ENCODE results near the gene EXOC4.

The EXOC4 gene

DNA sequence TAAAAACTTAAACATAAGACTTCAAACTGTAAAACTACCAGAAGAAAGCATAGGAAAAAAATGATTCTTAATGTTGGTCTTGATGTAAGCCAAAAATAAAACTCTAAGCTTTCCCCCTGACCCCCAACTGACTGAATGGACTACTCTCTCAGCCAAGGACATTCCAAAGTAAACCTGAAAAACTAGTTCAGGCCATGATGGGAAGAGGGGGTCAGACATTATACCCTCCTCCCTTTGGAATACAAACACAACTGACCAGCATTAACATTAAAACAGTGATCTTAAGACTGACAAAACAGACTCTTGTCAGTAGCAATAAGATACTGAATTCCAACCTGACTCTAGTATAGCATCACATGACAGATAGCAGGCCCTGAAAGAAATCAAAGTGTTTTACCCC is 860.8 kb downstream of the EXOC4 start:
- no peak for DNase-seq
- Mint-ChIP-seq H3K9me3 (no peaks in the 10 kb centered on the region), H3K4me1 (ENCODE audit: low read depth) (no peaks in the 10 kb centered on the region), H3K36me3 (ENCODE audit: low read depth) (no peaks in the 10 kb centered on the region), H3K27me3 (no peaks in the 10 kb centered on the region), H3K4me3 (no peak overlapping the region), H3K27ac (no peak overlapping the region)

- Mint-ChIP-seq H3K36me3 (ENCODE audit: low read depth) (no peaks in the 10 kb centered on the region), H3K4me1 (ENCODE audit: low read depth) (no peaks in the 10 kb centered on the region), H3K27me3 (no peaks in the 10 kb centered on the region), H3K4me3 (no peak overlapping the region), H3K9me3 (no peaks in the 10 kb centered on the region), H3K27ac (no peak overlapping the region)
- DNase-seq = no peak
Measured at GRCh38 chr7:134114992-134115391, 862.1 kb downstream of the EXOC4 start.

Measured in activated T-cell treated with anti-CD3 and anti-CD28 coated beads, Interleukin-2, amount 50 U/mL, for 24 hours (primary cell).